HPDE6-E6E7 (cell line): ENCODE data around the gene NAA25.
"Not testable (repeated sequence)": the region's sequence is repeated elsewhere in the genome, so short reads cannot be mapped to it uniquely, and the experiment has no call there.

Experiments
- DNase-seq: peaks from one replicate; pipeline ENCODE4 v3.0.0; 2011; ENCODE audit warnings: missing footprints; ENCODE audit errors: extremely low spot score

NAA25 gene

GRCh38 chr12:112061137-112061536 lies 47.4 kb downstream of the NAA25 start:
- no peak for DNase-seq

- DNase-seq = no peak
These were observed 59.2 kb downstream of the NAA25 start for GRCh38 chr12:112049351-112049750.

GRCh38 chr12:112046003-112046402 lies 62.6 kb downstream of the NAA25 start:
- DNase-seq = no peak

GRCh38 chr12:112036614-112037013 lies 72.0 kb downstream of the NAA25 start:
- not testable (repeated sequence) for DNase-seq

GRCh38 chr12:112035219-112035785 lies 73.3 kb downstream of the NAA25 start:
- DNase-seq = no peak

DNA sequence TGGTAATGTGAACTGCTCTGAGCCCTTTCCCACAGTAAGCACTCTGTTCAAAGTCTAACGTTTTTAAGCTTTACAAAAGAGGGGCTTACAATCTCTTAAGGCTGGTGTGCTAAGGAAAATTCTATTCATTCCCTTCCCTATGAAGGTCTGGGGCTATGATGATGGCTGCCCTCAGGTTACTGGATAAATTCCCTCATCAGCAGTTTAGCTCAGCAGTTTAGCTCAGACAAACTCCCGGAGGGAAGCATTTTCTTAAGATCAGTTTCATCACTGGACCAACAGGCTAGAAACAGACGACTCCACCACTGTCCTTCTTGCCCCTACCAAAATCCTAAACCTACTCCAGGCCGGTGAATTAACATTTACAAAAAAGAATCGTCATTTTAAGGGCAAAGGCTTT lies 76.3 kb downstream of the NAA25 start:
- DNase-seq = no peak

DNA sequence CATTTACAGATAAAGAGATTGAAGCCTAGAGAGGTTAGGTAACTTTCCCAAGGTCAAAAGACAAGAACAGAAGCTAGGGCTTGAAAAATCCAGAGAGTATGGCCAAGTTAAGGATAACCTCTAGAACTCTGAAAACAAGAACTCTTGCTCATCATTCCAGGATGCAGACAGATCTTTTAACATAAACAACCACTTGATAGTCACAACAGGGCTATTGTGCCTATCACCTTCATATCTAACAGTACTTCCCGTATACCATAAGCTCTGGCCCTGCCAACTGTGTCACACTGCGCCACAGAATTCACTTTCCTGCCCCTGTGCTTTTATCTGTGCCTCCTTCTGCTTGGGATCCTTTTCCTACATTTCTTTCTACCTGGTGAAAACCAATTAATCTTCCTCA lies 77.1 kb downstream of the NAA25 start:
- DNase-seq = no peak

- DNase-seq = no peak
These were observed 79.3 kb downstream of the NAA25 start for GRCh38 chr12:112029301-112029700.

- DNase-seq = no peak
These were observed 82.7 kb downstream of the NAA25 start for GRCh38 chr12:112025808-112026375.

DNA sequence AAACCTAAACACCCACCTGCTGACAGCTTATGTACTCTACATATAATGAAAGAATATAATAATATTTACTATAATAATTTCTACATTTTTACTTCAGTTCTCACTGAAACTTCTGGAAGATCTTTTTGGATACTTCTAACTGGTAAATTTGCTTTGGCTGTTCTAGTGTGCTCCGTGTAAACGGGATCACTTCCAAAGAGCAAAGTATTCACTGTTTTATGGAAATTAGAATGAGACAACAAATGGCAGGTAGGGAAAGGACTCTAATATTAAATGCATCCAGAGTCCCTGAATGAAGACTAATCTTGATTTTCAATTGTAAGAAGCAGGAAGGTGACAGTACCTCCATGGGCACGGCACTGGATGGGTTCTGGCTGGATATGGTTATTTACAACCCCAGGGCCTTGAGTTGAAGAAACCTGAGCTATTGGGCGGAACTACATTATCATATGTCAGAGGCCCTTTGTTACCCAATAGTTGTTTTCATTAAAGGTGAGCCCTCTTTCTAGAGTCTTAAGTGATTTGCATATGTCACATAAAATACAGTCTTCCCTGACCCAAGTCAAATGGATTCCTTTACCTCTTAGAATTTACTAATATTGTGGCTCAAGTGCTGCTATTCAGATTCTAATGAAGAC lies 84.7 kb downstream of the NAA25 start:
- DNase-seq = no peak

DNA sequence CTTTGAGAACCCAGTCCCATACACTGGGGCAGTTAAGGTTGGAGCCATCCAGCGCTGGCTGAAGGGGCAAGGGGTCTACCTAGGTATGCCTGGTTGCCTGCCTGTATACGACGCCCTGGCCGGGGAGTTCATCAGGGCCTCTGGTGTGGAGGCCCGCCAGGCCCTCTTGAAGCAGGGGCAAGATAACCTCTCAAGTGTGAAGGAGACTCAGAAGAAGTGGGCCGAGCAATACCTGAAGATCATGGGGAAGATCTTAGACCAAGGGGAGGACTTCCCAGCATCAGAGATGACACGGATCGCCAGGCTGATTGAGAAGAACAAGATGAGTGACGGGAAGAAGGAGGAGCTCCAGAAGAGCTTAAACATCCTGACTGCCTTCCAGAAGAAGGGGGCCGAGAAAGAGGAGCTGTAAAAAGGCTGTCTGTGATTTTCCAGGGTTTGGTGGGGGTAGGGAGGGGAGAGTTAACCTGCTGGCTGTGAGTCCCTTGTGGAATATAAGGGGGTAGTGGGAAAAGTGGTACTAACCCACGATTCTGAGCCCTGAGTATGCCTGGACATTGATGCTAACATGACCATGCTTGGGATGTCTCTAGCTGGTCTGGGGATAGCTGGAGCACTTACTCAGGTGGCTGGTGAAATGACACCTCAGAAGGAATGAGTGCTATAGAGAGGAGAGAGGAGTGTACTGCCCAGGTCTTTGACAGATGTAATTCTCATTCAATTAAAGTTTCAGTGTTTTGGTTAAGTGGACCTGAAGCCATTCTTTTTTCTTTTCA lies 86.2 kb downstream of the NAA25 start:
- DNase-seq = no peak

DNA sequence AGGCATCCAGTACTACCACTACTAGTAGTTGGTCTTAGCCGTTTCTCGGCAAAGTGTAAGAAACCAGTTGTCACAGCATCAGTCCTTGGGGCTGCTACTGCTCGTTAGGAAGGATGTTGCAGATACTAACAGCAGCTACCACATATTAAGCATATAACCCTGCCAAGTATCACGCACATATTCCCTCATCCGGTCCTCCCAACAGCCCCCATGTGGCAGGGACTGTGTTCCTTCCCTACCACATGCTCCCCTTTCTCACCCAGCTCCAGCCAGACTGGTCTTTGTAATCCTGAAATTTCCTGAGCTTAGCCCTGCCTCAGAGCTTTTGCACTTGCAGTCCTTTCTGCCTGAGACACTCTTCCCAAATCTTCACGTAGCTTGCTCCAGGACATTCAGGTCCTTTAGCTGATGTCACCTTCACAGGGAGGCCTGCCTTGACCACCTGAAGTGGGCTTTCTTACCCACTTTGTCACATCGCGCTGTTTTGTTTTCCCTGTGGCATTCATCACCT lies 87.6 kb downstream of the NAA25 start:
- no peak for DNase-seq

GRCh38 chr12:112018571-112019237 lies 89.9 kb downstream of the NAA25 start:
- DNase-seq = peak; percentile 5

- no peak for DNase-seq
These were observed 91.5 kb downstream of the NAA25 start for GRCh38 chr12:112017041-112017440.

- DNase-seq = no peak
These were observed 92.6 kb downstream of the NAA25 start for GRCh38 chr12:112015938-112016337.

GRCh38 chr12:112013601-112014402 lies 94.8 kb downstream of the NAA25 start:
- DNase-seq = peak; percentile 33

- DNase-seq = peak; percentile 99
These were observed 95.6 kb downstream of the NAA25 start, which contains the start of the genes ERP29 and TMEM116 for GRCh38 chr12:112012775-112013600. TSS of gene ERP29 (plus strand) at chr12:112013426. CDS start at chr12:112013466, 40 bp downstream. TSS of gene TMEM116 (minus strand) at chr12:112013165. CDS start at chr12:112005270, 7,895 bp downstream.

DNA sequence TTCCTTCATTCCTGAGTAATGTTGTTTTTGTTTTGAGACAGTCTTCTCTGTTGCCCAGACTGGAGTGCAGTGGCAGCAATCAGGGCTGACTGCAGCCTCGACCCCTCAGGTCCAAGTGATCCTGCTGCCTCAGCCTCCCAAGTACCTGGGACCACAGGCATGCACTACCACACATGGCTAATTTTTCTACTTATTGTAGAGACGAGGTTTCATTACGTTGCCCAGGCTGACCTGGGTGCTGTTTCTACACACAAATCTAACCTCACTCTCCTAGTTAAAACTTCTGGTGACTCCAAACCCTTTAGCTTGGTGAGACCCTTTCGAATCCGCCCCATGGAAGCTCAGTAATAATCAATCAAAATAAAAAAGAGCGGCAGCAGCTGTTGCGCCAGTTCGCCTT lies 96.9 kb downstream of the NAA25 start:
- no peak for DNase-seq

GRCh38 chr12:112010415-112011344 lies 97.9 kb downstream of the NAA25 start:
- DNase-seq = no peak
